Measurements from ENCODE around the gene PSMD13.
A peak's percentile ranks its signal among the peaks of the same experiment; 100 is the strongest.

Gene PSMD13

DNA sequence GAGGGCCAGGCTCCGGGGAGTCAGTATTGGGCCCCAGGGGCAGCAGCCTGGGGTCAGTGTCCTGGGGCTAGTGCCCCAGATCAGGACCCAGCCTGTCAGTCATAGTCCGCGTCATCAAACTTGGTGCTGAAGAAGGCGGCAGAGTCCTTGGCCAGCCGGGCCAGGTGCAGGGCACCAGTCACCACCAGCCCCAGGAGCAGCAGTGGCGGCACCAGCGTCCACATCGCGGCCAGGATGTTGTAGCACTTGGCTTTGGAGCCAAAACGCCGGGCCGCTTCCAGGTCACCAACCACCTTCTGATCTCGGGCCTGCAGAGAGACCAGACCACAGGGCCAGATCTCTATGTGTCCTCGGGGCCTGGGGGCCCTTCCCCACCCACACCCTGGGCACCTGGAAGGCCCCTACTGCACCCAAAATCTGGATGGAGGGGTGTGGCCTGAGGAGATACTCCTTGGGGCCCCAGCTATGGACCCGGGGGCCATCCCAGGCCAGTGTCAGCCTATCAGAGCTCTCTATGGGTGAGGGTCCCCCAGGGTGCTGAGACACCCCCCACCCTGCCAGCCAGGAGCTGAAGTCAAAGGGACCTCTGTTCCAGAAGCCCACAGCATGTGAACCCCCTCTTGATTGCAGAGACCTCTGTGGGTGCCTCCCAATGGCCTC, 61.8 kb downstream of the PSMD13 start:
- H3K56ac ChIP-seq (ENCODE audit: low read length): no peak overlapping the region
- no peak overlapping the region for H3K27ac ChIP-seq (ENCODE audit: low read depth, low read length)
- H3K36me3 ChIP-seq (ENCODE audit: control insufficient read depth, insufficient read depth, low read length): peaks cover 4% of the 10 kb centered on the region
- no peak overlapping the region for H2BK15ac ChIP-seq (replicated peaks; ENCODE audit: low read depth)
- H3K9ac ChIP-seq (ENCODE audit: low read length): no peak overlapping the region
- no CpG with 5 or more reads among the region's 15 CpGs for WGBS (ENCODE audit: extremely low coverage, insufficient coverage, low lambda C conversion rate)
- H2BK5ac ChIP-seq (ENCODE audit: low read length): no peak overlapping the region
- H2AK5ac ChIP-seq (ENCODE audit: low read length): no peak overlapping the region
- no peak overlapping the region for H3K4me2 ChIP-seq (ENCODE audit: low read length)
- H3K79me2 ChIP-seq (ENCODE audit: control insufficient read depth, insufficient read depth, low read length): no peaks in the 10 kb centered on the region
- H2BK120ac ChIP-seq (ENCODE audit: low read depth, low read length): no peak overlapping the region
- no peak overlapping the region for H3K18ac ChIP-seq (ENCODE audit: low read length)
- no peak for DNase-seq
- H3K4ac ChIP-seq (ENCODE audit: low read depth, low read length): no peak overlapping the region
- H4K5ac ChIP-seq (ENCODE audit: low read length): no peak overlapping the region
- H4K8ac ChIP-seq (ENCODE audit: low read depth, low read length): no peak overlapping the region
- H3K27me3 ChIP-seq (ENCODE audit: insufficient read depth, low read length, poor library complexity): no peaks in the 10 kb centered on the region
- H3K4me3 ChIP-seq (ENCODE audit: low read length): no peak overlapping the region
- no peak overlapping the region for H3K23ac ChIP-seq (ENCODE audit: low read length)
- peaks cover 6% of the 10 kb centered on the region for H3K4me1 ChIP-seq (ENCODE audit: control insufficient read depth, low read depth, low read length)
- H3K79me1 ChIP-seq (ENCODE audit: low read length): no peaks in the 10 kb centered on the region

DNA sequence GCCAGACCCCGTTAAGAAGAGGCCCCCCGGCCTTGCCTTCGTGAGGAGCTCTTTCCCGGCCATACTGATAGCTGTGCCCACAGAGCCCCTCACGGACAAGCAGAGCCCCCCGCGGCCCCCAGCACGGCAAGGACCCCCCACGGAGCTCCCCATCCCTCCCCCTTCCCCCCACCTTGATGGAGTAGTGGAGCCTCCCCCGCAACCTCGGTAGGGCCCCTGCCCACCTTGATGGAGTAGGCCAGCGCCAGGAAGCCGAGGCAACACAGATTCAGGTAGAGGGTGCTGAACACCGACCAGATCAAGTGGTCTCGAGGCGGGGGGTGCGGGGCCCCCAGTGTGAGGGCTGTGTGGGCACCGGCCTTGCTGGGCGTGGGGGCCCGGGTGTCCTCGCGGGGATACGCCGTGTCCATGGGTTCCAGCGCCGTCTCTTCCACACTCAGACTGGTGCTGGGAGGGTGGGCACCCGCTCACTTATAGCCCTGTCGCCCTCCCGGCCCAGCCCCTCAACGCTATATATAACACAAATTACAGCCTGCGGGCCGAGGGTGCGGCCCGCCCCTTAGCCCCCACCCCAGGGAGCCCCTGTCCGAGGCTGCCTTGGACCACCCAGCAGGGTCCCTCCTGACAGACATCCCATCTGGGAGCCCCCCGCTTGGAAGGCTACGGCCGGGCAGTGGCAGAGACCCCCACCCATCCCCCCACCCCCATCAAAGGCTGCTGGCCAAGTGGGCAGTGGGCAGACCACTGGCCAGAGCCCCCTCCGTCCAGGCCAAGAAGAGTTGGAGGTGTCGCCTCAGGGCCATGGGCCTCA, 62.5 kb downstream of the PSMD13 start, which contains the start of gene IFITM5:
TSS of gene IFITM5 (minus strand) at position 446 of the 811 bp plus-strand sequence. CDS start at position 410, 36 bp downstream.
- Histone ChIP-seq H2BK5ac (ENCODE audit: low read length) (no peak within 1 kb of the TSS), H3K18ac (ENCODE audit: low read length) (peak within 1 kb of the TSS; percentile 15), H3K4me3 (ENCODE audit: low read length) (no peak within 1 kb of the TSS)

DNA sequence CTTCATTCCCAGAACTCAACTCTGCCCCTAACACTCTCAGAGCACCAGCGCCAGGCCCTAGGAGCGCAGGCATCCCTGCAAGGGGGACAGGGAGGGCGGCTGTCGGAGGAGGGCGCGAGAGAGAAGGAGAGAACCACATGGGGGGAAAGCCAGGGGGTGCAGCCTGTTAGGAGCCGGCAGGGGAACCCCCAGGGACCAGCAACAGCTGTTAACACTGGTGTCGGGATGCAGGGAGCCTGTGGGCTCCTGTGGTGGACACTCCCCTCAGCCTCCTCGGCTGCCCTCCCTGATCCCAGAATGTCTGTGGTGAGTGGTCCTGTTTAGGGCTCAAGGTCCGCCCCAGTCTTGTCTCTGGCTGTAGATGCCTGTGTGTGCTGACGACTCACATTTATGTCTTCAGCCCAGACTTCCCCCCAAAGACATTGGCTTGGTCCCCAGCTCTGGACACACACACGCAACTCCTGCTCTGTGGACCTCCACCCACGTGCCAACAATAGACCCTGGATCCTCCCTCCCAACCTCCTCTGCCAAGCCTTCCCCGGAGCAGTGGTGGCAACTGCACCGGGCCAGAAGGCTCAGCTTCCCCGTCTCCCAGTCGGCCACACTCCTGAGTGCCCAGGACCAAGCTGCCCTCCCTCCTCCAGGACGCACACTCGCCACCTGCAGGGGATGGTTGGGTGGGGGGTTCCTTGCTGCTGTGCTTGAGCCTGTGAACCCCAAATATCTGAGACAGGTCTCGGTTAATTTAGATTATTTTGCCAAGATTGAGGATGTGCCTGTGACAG, 63.4 kb downstream of the PSMD13 start:
- Histone ChIP-seq H3K23ac (ENCODE audit: low read length) (peak overlapping the region; percentile 6), H4K5ac (ENCODE audit: low read length) (no peak overlapping the region), H3K27ac (ENCODE audit: low read depth, low read length) (no peak overlapping the region), H3K79me2 (ENCODE audit: control insufficient read depth, insufficient read depth, low read length) (no peaks in the 10 kb centered on the region), H3K56ac (ENCODE audit: low read length) (peak overlapping the region; percentile 26), H3K36me3 (ENCODE audit: control insufficient read depth, insufficient read depth, low read length) (no peaks in the 10 kb centered on the region), H3K9ac (ENCODE audit: low read length) (no peak overlapping the region), H2BK15ac (replicated peaks; ENCODE audit: low read depth) (no peak overlapping the region), H3K4me1 (ENCODE audit: control insufficient read depth, low read depth, low read length) (peaks cover 6% of the 10 kb centered on the region), H3K79me1 (ENCODE audit: low read length) (no peaks in the 10 kb centered on the region), H3K4ac (ENCODE audit: low read depth, low read length) (no peak overlapping the region), H2AK5ac (ENCODE audit: low read length) (peak overlapping the region; percentile 72), H3K18ac (ENCODE audit: low read length) (peak overlapping the region; percentile 15), H3K4me2 (ENCODE audit: low read length) (no peak overlapping the region), H2BK5ac (ENCODE audit: low read length) (no peak overlapping the region), H2BK120ac (ENCODE audit: low read depth, low read length) (no peak overlapping the region), H3K27me3 (ENCODE audit: insufficient read depth, low read length, poor library complexity) (no peaks in the 10 kb centered on the region), H4K8ac (ENCODE audit: low read depth, low read length) (no peak overlapping the region), H3K4me3 (ENCODE audit: low read length) (no peak overlapping the region)
- WGBS (ENCODE audit: extremely low coverage, insufficient coverage, low lambda C conversion rate): no CpG with 5 or more reads among the region's 20 CpGs
- peak; percentile 54 for DNase-seq

More for the DNA sequence above, 62.5 kb downstream of the PSMD13 start, which contains the start of gene IFITM5:
- DNase-seq: no peak
- Histone ChIP-seq H3K79me1 (ENCODE audit: low read length) (no peaks in the 10 kb centered on the region), H2BK120ac (ENCODE audit: low read depth, low read length) (no peak within 1 kb of the TSS), H2AK5ac (ENCODE audit: low read length) (peak within 1 kb of the TSS; percentile 72), H3K9ac (ENCODE audit: low read length) (no peak within 1 kb of the TSS), H4K8ac (ENCODE audit: low read depth, low read length) (no peak within 1 kb of the TSS), H3K4me1 (ENCODE audit: control insufficient read depth, low read depth, low read length) (peaks cover 6% of the 10 kb centered on the region), H3K27ac (ENCODE audit: low read depth, low read length) (no peak within 1 kb of the TSS), H4K5ac (ENCODE audit: low read length) (no peak within 1 kb of the TSS), H2BK15ac (replicated peaks; ENCODE audit: low read depth) (no peak within 1 kb of the TSS), H3K36me3 (ENCODE audit: control insufficient read depth, insufficient read depth, low read length) (peaks cover 2% of the 10 kb centered on the region), H3K4ac (ENCODE audit: low read depth, low read length) (no peak within 1 kb of the TSS), H3K56ac (ENCODE audit: low read length) (peak within 1 kb of the TSS; percentile 26), H3K4me2 (ENCODE audit: low read length) (no peak within 1 kb of the TSS), H3K23ac (ENCODE audit: low read length) (peak within 1 kb of the TSS; percentile 6), H3K27me3 (ENCODE audit: insufficient read depth, low read length, poor library complexity) (no peaks in the 10 kb centered on the region), H3K79me2 (ENCODE audit: control insufficient read depth, insufficient read depth, low read length) (no peaks in the 10 kb centered on the region)
- WGBS (ENCODE audit: extremely low coverage, insufficient coverage, low lambda C conversion rate): no CpG with 5 or more reads among the region's 40 CpGs

Measured in mesendoderm (in vitro differentiated cells).